ENCODE data around the gene TMEM198.

TMEM198 gene

DNA sequence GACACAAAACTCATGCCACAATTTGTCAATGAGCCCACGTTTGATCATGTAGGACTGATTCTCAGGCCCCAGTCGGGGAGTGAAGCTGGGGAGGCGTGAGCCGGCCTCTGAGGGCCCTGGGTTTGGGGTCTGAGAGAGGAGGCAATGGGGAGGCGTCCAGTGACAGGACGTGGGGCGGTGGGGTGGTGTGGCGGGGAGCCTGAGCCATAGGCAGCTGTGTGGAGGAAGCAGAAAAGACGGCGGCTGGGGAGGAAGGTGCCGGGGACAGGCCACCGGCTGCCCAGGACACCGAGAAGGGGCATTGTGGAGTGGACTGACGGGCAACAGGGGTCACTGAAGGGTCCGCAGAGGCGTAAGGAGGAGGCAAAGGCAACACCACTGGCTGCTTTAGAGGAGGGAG is 7.4 kb upstream of the TMEM198 start:
- no peak overlapping the region for H3K27ac ChIP-seq (ENCODE audit: low read depth, low read length)
- H3K27me3 ChIP-seq (ENCODE audit: control insufficient read depth, low read length): peaks cover 12% of the 10 kb centered on the region
- no peaks in the 10 kb centered on the region for H3K9me2 ChIP-seq (replicated peaks; ENCODE audit: control insufficient read depth, low read length)
- TF ChIP-seq EZH2phosphoT487 (IDR thresholded peaks at IDR 0.05; ENCODE audit: borderline replicate concordance, low read length): no peak
- TF ChIP-seq, protein P1, sequence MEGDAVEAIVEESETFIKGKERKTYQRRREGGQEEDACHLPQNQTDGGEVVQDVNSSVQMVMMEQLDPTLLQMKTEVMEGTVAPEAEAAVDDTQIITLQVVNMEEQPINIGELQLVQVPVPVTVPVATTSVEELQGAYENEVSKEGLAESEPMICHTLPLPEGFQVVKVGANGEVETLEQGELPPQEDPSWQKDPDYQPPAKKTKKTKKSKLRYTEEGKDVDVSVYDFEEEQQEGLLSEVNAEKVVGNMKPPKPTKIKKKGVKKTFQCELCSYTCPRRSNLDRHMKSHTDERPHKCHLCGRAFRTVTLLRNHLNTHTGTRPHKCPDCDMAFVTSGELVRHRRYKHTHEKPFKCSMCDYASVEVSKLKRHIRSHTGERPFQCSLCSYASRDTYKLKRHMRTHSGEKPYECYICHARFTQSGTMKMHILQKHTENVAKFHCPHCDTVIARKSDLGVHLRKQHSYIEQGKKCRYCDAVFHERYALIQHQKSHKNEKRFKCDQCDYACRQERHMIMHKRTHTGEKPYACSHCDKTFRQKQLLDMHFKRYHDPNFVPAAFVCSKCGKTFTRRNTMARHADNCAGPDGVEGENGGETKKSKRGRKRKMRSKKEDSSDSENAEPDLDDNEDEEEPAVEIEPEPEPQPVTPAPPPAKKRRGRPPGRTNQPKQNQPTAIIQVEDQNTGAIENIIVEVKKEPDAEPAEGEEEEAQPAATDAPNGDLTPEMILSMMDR (IDR thresholded peaks at IDR 0.05; ENCODE audit: low read depth, low read length, poor library complexity, severe bottlenecking): no peak
- peaks cover 24% of the 10 kb centered on the region for H3K36me3 ChIP-seq (ENCODE audit: control insufficient read depth, low read length)
- H3F3A ChIP-seq (ENCODE audit: control insufficient read depth, insufficient read depth): no peaks in the 10 kb centered on the region
- H3K4me1 ChIP-seq (ENCODE audit: control insufficient read depth, low read length): peaks cover 3% of the 10 kb centered on the region; the same call in 1 of the 2 replicates
- H3K4me2 ChIP-seq (ENCODE audit: low read length): no peak overlapping the region
- no peak overlapping the region for H3K4me3 ChIP-seq (ENCODE audit: low read length)
- H3K9me3 ChIP-seq (ENCODE audit: control insufficient read depth, insufficient read depth, low read length): no peaks in the 10 kb centered on the region
- H3K79me2 ChIP-seq (ENCODE audit: control insufficient read depth, low read length): no peaks in the 10 kb centered on the region
- H4K20me1 ChIP-seq (ENCODE audit: control insufficient read depth, insufficient read depth, low read depth, low read length): peaks cover 6% of the 10 kb centered on the region

DNA sequence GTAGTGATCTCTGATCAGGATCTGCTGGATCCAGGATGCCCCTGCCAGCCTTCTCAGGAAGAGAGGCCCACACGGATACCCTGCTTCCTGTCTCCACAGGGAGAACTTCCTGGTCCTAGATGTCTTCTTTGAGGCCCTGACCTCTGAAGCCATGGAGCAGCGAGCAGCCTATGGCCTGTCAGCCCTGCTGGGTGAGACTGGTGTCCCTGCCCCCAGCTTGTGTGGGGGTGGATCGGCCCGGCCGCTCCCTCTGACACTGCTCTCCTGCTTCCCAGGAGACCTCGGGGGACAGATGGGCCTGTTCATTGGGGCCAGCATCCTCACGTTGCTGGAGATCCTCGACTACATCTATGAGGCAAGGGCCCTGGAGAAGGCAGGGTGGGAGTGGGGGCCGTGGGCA is 6.9 kb upstream of the TMEM198 start:
- no peaks in the 10 kb centered on the region for H3K9me3 ChIP-seq (ENCODE audit: control insufficient read depth, insufficient read depth, low read length)
- H3K4me2 ChIP-seq (ENCODE audit: low read length): no peak overlapping the region
- H3K4me3 ChIP-seq (ENCODE audit: low read length): no peak overlapping the region
- H3F3A ChIP-seq (ENCODE audit: control insufficient read depth, insufficient read depth): no peaks in the 10 kb centered on the region
- H3K4me1 ChIP-seq (ENCODE audit: control insufficient read depth, low read length): peaks cover 8% of the 10 kb centered on the region
- H3K9me2 ChIP-seq (replicated peaks; ENCODE audit: control insufficient read depth, low read length): no peaks in the 10 kb centered on the region
- H3K27ac ChIP-seq (ENCODE audit: low read depth, low read length): no peak overlapping the region
- H3K27me3 ChIP-seq (ENCODE audit: control insufficient read depth, low read length): peaks cover 9% of the 10 kb centered on the region; the same call in 1 of the 2 replicates
- peaks cover 6% of the 10 kb centered on the region for H4K20me1 ChIP-seq (ENCODE audit: control insufficient read depth, insufficient read depth, low read depth, low read length)
- H3K79me2 ChIP-seq (ENCODE audit: control insufficient read depth, low read length): peaks cover 1% of the 10 kb centered on the region
- TF ChIP-seq EZH2phosphoT487 (IDR thresholded peaks at IDR 0.05; ENCODE audit: borderline replicate concordance, low read length): no peak
- TF ChIP-seq, protein P1 (IDR thresholded peaks at IDR 0.05; ENCODE audit: low read depth, low read length, poor library complexity, severe bottlenecking): no peak
- peaks cover 25% of the 10 kb centered on the region for H3K36me3 ChIP-seq (ENCODE audit: control insufficient read depth, low read length)

DNA sequence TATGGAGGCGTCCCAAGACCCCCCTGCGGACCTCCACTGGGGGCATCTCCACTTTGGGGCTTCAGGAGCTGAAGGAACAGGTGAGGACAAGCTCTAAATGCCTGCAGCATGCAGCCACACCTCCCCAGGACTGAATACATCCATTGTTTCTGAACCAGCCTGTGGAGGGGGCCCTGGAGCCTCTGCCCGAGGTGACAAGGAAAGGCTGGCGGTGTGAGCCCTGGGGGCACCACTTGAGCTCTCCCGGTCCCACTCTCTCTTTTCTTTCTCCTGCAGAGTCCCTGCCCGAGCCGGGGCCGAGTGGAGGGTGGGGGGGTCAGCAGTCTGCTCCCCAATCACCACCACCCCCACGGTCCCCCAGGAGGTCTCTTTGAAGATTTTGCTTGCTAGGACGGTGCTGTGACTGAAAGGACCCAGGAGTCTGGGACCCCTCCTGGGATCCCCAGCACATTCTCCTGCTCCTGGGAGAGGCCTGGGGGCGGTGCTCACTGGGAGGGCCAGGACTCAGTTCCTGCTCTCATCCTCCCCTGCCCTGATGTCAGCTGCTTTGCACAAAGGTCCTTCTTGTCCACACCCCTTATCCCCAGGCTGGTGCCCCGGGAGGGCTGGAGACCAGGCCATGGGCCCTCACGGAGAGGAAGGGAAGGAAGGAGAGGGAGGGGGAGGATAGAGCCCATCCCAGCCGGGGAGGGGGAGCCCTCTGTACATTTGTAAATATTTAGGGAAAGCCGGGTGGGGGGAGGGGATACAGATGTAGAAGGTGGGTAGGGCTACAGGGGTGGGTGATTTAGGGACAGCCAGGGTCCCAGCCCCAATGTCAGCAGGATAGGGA is 6.0 kb upstream of the TMEM198 start:
- Histone ChIP-seq H4K20me1 (ENCODE audit: control insufficient read depth, insufficient read depth, low read depth, low read length) (peaks cover 6% of the 10 kb centered on the region), H3K4me3 (ENCODE audit: low read length) (no peak overlapping the region), H3K4me1 (ENCODE audit: control insufficient read depth, low read length) (peaks cover 14% of the 10 kb centered on the region), H3K9me3 (ENCODE audit: control insufficient read depth, insufficient read depth, low read length) (no peaks in the 10 kb centered on the region), H3K9me2 (replicated peaks; ENCODE audit: control insufficient read depth, low read length) (no peaks in the 10 kb centered on the region), H3K27ac (ENCODE audit: low read depth, low read length) (no peak overlapping the region), H3K36me3 (ENCODE audit: control insufficient read depth, low read length) (peaks cover 25% of the 10 kb centered on the region), H3K27me3 (ENCODE audit: control insufficient read depth, low read length) (peaks cover under 1% of the 10 kb centered on the region; the same call in 1 of the 2 replicates), H3K4me2 (ENCODE audit: low read length) (no peak overlapping the region), H3K79me2 (ENCODE audit: control insufficient read depth, low read length) (peaks cover 8% of the 10 kb centered on the region), H3F3A (ENCODE audit: control insufficient read depth, insufficient read depth) (no peaks in the 10 kb centered on the region)
- TF ChIP-seq, protein P1 (IDR thresholded peaks at IDR 0.05; ENCODE audit: low read depth, low read length, poor library complexity, severe bottlenecking): no peak
- no peak for TF ChIP-seq EZH2phosphoT487 (IDR thresholded peaks at IDR 0.05; ENCODE audit: borderline replicate concordance, low read length)

All from DOHH2 (cell line).